Posterior cingulate gyrus (tissue), 11 donors: Measurements from ENCODE around the gene PDGFB.

Source experiments
- DNase-seq, 10 donors: peaks; one replicate each; pipeline versions ENCODE4 v3.0.0 to v3.0.0-alpha.2; 2020 to 2021; ENCODE audit warnings: mixed read lengths in 3 of 10
- intact Hi-C: fragments of 100-400 bp; cut with DNase I; formaldehyde crosslinking; loops from one replicate; pipeline ENCODE4 v1.15.1; 2023

The PDGFB gene

DNA sequence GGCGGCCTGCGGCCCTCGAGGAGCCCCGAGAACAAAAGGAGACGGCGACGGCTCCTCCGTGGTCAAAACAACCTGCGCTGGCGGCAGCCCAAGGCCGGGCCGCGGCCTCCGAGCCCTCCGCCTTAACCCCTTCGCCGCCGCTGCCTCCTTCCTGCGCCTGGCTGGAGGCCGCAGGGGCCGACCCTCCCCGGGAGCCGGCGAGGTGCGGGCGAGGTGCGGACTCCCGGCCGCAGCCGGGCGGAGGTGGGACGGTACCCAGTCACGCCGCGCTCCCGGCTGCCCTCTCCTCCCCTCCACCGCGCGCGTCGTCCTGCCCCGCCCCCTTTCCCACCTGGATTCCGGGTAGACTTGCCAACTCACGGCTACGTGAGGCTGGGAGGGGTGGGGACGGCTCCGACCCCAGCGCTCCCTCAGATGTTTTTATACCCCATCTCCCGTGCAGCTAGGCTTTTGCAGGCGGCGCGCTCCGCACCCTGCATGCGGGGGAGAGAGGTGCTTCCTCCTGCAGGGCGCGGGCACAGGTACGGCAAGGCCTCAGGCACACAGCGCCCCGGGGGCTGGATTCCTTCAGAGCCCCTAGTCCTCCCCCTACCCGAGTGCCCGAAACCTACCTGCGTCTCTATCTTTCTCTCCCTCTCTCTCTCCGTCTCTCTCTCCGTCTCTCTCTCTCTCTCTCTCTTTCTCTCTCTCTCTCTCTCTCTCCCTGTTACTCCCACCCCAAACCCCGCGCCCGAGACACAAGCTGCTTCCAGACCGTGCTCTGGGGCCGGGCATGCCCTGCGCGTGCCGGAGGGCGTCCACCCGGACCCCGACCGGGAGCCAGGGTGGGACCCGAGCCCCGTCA is 2.0 kb downstream of the PDGFB start:
- DNase-seq, result peak in 1 of 10 donors; percentile 83
- intact Hi-C loops, result loop anchor here (5.0 kb wide), 1 partner anchor 74 kb away; the partner anchor contains the start of gene RPL3

DNA sequence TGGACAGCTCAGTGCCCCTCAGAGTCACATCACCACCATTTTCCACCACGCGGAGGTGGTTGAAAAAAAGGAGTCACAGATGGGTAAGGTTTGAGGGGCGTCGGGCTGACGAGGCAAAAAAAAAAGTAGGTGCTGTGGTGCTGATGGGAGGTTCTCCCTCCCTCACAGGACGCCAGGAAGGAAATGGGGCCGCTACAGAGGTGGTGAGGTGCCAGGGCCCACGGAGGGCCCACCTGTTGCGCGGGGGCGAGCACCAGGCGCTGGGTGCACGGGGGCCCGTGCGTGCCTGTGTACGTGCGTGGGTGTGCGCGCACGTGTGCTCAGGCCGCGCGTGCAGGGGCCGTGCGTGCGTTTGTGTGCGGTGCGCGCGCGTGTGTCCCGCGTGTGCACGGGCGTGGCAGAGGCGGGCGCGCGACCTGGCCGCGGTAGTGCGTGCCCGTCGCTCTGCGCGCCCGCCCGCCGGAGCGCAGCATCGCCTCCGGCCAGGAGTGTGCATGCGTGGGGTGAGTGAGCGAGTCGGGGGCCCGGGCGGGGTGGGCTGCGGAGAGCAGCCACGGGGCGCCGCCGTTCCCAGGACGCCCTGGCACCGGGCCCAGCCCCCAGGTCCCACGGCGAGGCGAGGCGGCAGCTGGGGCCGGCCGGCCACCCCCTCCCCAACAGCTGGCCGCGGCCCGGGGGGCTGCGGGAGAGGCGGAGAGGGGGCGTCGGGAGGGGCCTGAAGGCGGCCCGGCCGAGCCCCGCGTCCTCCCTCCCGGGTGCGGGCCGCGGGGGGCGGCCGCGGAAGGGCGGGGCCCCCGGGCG is 2.8 kb downstream of the PDGFB start:
- DNase-seq, result peak in 2 of 10 donors; percentile 83 to 91
- intact Hi-C loops, result loop anchor here (5.0 kb wide), 1 partner anchor 75 kb away; the partner anchor contains the start of gene RPL3

GRCh38 chr22:39240831-39241793 is 3.7 kb downstream of the PDGFB start:
- peak in 2 of 10 donors; percentile 73 to 89 for DNase-seq
- intact Hi-C loops, result loop anchor here (5.0 kb wide), 1 partner anchor 76 kb away; the partner anchor contains the start of gene RPL3

DNA sequence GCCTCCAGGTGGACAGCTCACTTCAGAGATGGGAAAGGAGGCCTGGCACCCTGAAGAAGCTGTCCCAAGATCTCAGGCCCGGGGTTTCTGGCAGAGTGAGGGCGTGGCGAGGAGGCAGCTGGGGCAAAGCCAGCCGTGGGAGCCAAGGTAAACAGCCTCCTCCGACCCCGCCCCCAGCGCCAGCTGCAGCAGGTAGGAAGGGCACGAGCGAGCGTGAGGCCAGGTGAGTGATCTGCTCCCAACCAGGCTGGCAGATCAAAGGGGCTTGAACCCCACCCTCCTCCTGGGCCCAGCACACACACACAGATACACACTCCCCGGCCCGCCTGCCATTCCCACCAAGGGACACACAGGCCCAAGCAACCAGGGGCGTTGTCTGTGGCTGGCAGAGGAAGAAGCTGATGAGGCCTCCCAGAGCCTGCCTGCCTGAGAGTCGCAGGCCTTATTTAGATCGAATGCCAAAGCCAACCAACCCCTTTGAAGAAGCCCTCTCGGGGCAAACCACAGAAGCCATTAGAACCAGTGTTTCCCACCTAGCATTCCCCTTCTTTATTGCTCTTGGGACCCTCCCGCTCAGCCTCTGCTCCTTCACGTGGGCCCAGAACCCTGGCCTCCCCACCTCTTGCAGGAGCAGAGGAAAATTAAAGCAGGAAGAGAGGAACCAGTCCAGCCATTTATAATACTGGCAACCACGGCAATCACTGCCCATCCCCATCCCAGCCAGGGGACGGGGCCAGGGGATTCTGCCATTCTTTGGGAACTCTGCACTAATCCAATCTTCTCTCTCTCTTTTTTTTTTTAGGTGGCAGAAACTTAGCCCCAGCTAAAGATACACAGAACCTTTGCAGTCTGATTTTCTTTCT is 5.0 kb downstream of the PDGFB start:
- intact Hi-C loops, result loop anchor here (5.0 kb wide), 1 partner anchor 78 kb away; the partner anchor contains the start of gene RPL3
- DNase-seq, result peak in 2 of 10 donors; percentile 60 to 79

DNA sequence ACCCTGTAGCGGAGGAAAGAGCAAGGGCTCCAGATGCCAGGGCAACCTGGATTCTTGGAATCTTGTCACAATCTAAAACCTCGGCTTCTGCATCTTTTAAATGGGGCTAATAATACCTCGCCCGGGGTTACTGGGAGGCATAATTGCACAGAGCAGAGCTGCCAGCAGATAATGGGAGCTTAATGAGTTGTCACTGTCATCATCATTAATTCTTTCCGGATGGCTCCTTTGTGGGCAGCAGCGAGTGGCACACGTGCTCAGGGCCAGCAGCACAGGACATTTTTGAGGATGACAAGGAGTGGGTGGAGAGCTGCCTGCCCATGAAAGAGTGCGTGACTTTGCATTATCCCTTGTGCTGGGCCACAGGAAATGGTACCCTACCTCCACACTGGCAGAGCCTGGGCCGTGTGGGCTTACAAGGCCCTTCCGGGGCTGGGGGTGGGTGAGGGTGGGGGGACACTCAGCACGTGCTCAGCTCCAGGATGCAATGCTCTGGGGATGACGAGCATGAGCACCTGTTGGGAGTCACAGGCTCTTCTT is 5.7 kb downstream of the PDGFB start:
- intact Hi-C loops, result no loop called here
- peak in 1 of 10 donors; percentile 53 for DNase-seq

- DNase-seq, result peak in 2 of 10 donors; percentile 44 to 80
- intact Hi-C loops, result no loop called here
Measured at GRCh38 chr22:39238561-39238960, 6.2 kb downstream of the PDGFB start.

- intact Hi-C loops, result no loop called here
- DNase-seq, result peak in 1 of 10 donors; percentile 5
Measured at GRCh38 chr22:39238101-39238466, 6.7 kb downstream of the PDGFB start.

GRCh38 chr22:39237318-39238100 is 7.3 kb downstream of the PDGFB start:
- DNase-seq, result peak in 2 of 10 donors; percentile 52 to 74
- intact Hi-C loops, result no loop called here

DNA sequence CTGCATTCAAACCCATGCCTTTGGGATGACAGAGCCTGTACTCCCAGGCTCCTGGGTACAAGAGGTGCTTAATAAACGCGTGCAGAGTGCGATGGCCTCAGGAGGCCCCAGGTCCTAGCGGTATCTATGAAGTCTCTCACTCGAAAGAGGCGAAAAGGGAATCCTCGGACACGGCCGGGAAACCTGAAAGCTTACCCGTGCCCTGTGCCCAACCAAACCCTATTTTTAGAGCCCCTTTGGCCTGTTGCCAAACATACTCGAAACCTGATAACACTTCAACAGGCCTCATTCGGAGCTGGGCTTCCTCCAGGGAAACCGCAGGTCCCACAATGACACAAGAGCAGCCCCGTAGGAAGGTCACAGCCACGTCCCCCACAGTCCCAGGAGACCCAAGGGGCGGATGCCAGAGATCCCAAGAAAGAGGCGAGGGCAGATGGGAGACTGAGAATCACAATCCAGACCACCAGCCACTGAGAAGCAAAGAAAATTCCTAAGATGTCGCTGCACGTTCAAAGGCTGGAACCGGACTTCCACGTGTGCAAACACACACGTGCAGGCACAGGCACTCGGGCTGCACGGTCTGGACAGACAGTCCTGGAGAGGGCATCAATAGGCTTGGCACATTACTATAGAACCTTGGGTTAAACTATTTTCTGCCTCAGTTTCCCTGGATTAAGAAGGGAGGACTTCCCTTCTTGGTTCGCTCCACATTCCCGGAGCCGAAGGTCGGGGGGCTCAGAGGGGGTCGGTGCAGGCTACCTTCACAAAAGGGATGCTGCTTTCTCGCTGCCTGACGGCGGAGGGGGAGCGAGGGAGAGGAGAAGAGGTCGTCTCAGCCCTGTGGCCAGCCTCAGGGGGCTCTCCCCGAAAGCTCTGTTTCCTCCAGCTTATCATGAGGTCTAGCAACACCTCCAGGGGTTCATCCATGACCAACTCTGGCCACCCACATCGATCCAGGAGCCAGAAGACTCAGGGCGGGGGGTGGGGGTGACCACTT is 8.2 kb downstream of the PDGFB start:
- intact Hi-C loops, result no loop called here
- peak in 1 of 10 donors; percentile 65 for DNase-seq

GRCh38 chr22:39234867-39235687 is 9.7 kb downstream of the PDGFB start:
- intact Hi-C loops, result no loop called here
- DNase-seq, result peak in 2 of 10 donors; percentile 64 to 82

DNA sequence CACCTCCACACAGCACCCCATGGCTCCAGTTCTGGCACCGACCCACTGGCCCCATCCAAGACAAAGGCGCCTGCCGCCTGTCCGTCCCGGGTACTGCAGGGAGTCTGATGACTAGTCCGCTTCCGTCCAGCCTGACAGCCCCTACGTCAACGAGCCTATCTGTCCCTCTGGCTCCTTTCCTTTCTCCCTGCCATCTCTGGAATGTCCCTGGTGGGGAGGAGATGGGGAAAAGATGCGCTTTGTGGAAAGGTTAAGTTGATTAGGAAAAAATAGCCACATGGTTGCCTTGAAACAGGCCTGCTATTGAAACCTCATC is 10.4 kb downstream of the PDGFB start:
- intact Hi-C loops, result no loop called here
- peak in 2 of 10 donors; percentile 54 to 83 for DNase-seq

- DNase-seq, result peak in 1 of 10 donors; percentile 40
- intact Hi-C loops, result no loop called here
Measured at GRCh38 chr22:39233710-39234471, 10.9 kb downstream of the PDGFB start.

DNA sequence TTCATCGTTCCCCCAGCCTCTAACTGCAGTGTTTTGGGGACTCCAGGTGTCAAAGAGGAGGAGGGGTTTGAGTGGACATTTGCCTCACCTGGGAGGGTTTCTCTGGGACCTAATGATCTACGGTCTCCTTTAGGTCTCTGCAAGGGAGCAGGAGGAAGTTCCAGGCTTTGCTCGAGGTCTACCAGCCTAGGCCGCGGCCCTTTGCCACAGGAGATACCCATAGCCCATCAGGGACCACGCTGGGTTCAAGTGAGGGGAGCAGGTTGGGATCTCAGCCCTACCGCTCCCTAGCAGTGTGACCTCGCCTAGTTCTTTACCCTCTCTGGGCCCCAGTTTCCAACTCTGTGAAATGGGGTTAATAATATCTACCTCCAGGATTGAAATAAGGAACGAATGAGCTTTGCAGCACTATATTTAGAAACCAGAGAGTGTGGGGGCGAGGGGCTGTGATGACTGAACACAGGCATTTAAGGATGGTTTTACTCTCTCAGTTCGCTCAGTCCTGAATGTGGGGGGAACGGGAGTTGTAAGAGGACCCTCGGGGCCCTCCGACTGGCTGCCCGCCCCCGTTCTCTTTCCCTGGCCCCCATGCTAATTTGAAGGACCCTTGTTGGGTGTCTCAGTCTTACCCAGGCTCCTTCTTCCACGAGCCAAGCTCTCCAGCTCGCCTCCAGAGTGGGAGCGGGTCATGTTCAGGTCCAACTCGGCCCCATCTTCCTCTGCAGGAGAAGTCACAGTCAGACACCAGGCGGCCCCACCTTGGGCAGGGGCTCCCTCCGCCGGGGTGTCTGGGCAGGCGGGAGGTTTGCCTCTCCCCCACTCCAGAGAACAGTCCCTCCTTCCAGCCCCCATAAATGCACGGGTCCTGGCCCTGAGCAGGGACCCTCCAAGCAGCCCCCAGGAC is 11.7 kb downstream of the PDGFB start:
- intact Hi-C loops, result no loop called here
- DNase-seq, result peak in 2 of 10 donors; percentile 37 to 81

DNA sequence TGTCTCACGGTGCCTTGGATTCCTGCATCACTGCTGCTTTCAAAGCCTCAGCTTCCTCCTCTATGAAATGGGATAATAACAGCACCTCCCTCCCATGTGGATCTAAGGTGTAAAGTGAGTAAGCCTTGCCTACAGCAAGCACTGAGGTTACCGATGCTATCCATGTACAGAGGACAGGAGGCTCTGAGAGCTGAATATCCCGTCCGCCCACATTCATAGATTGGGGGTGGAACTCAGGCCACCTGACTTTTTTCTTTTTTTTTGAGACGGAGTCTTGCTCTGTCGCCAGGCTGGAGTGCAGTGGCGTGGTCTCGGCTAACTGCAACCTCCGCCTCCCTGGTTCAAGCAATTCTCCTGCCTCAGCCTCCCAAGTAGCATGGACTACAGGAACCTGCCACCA is 12.5 kb downstream of the PDGFB start:
- intact Hi-C loops, result no loop called here
- DNase-seq, result peak in 2 of 10 donors; percentile 5 to 42
